ENCODE measurements around the gene DUOX1. TPM values are rescaled to one million over a fixed set of nuclear protein-coding genes. Genes with fewer than 3 reads are reported as not detected.
A peak's percentile ranks its signal among the peaks of the same experiment; 100 is the strongest.

Gene DUOX1
- polyA plus RNA-seq, 1 donor (not counting 4 experiments of a cell fraction or from before 2014, with no cell fraction given), result 16.3 TPM

DNA sequence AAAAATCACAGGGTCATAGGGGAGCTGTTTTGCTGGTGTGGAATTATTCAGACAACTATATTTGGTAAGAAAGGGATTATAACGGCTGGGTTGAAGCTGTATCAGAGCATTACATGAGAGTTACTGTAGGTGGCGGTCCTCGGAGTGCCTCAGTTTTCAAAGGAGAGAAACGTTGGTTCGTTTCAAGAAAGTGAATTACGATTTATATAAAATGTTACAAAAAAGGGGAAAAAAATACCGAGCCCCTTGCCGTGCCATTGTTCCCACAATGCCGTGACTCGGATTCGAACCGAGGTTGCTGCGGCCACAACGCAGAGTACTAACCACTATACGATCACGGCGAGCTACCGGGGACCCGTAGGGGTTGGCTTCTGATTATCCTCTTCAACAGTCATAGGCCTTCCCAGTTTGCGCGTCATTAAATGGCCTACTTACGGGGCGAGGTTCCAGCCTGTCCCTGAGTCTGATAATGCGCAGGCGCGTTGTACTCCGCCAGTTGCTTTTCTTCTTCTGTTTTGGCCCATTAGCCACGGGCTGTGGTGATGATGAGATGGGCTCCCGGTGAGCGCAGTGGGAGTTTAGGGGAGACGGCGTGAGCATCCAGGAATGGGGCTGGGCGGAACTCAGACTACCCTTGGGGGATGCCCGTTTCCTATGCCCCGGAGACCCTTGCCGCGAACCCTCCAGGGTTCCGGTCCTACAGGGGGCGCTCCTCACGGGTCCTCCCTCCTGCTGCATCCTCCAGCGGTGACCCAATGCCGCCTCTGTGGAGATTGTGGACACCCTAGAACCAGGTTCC is 68.7 kb downstream of the DUOX1 start:
- H3K27me3 ChIP-seq (ENCODE audit: control insufficient read depth, extremely low read depth, insufficient read depth, low read length), result no peaks in the 10 kb centered on the region
- peak; percentile 69 for FAIRE-seq
- H3K4me2 ChIP-seq (ENCODE audit: control insufficient read depth, extremely low read depth, insufficient read depth, low read depth, low read length), result peak overlapping the region; percentile 98
- H4K20me1 ChIP-seq (ENCODE audit: control insufficient read depth, extremely low read depth, insufficient read depth, low read length), result no peaks in the 10 kb centered on the region
- peak overlapping the region; percentile 75 for H3K9ac ChIP-seq (ENCODE audit: control insufficient read depth, extremely low read depth, insufficient read depth, low read length)
- no peaks in the 10 kb centered on the region for H3K9me3 ChIP-seq (ENCODE audit: control insufficient read depth, low read depth, low read length)
- no peaks in the 10 kb centered on the region for H3K79me2 ChIP-seq (ENCODE audit: control insufficient read depth, insufficient read depth, low read length)
- H3K27ac ChIP-seq (ENCODE audit: control insufficient read depth, insufficient read depth, low read length), result peak overlapping the region; percentile 75
- H2AFZ ChIP-seq (ENCODE audit: control insufficient read depth, low read length), result peak overlapping the region; percentile 99
- dilution Hi-C loops (cut with MboI; ENCODE audit: extremely low pct_ligation_motif_present, low sequenced_read_pairs), result no loop called here
- H3K9me1 ChIP-seq (ENCODE audit: control insufficient read depth, extremely low read depth, insufficient read depth, low read length), result no peaks in the 10 kb centered on the region
- no peaks in the 10 kb centered on the region for H3K36me3 ChIP-seq (ENCODE audit: control insufficient read depth in 2 of 2, extremely low read depth in 1 of 2, insufficient read depth in 2 of 2, low read length in 2 of 2)
- DNase-seq (ENCODE audit: low read depth, low spot score), result peak; percentile 94
- peak overlapping the region; percentile 69 to 90 (median 88) for H3K4me3 ChIP-seq (ENCODE audit: control insufficient read depth in 2 of 3, extremely low read depth in 1 of 3, insufficient read depth in 2 of 3, low read depth in 1 of 3, low read length in 3 of 3)
- H3K4me1 ChIP-seq (ENCODE audit: control insufficient read depth, extremely low read depth, insufficient read depth, low read length), result peaks cover 8% of the 10 kb centered on the region
- no peak for TF ChIP-seq EZH2 (IDR thresholded peaks at IDR 0.05; ENCODE audit: low read length)
- TF ChIP-seq, protein P1, sequence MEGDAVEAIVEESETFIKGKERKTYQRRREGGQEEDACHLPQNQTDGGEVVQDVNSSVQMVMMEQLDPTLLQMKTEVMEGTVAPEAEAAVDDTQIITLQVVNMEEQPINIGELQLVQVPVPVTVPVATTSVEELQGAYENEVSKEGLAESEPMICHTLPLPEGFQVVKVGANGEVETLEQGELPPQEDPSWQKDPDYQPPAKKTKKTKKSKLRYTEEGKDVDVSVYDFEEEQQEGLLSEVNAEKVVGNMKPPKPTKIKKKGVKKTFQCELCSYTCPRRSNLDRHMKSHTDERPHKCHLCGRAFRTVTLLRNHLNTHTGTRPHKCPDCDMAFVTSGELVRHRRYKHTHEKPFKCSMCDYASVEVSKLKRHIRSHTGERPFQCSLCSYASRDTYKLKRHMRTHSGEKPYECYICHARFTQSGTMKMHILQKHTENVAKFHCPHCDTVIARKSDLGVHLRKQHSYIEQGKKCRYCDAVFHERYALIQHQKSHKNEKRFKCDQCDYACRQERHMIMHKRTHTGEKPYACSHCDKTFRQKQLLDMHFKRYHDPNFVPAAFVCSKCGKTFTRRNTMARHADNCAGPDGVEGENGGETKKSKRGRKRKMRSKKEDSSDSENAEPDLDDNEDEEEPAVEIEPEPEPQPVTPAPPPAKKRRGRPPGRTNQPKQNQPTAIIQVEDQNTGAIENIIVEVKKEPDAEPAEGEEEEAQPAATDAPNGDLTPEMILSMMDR (optimal IDR thresholded peaks at IDR 0.05 in 1 of 3, IDR thresholded peaks at IDR 0.05 in 1 of 3, conservative IDR thresholded peaks at IDR 0.05 in 1 of 3; ENCODE audit: extremely low read depth in 1 of 3, insufficient read depth in 2 of 3, low read length in 3 of 3), result peak; percentile 79 to 91 (median 85)

DNA sequence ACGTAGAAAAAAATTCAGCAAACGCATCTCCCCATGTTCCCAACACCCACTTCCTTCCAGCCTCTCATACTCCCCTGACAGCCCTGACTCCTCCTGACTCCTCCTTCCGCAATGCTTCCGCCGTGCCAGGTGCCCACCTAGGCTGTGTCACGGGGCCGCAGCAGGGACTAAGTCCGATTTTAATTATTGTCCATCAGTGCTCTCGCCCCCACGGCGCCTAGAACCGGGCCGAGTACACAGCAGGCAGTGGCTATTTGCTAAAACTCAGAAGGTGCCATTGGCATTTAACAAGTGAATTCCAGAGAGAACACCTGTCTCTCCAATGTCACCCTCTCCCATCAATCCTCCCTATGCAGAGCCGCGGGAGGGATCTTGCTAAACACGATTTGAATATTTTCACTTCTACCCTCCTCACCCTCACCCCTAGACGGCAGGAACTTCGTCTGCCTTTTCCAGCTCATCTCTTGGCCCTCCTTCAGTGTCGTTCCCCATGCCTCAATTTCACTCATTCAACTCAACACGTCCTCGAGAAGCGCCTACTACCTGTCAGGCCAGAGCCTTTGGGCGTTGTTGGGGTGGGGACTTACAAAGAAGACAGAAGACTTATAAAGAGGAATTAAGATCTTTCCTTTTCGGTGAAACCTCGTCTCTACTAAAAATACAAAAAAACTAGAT is 69.5 kb downstream of the DUOX1 start:
- Histone ChIP-seq H3K9ac (ENCODE audit: control insufficient read depth, extremely low read depth, insufficient read depth, low read length) (peak overlapping the region; percentile 75), H3K27ac (ENCODE audit: control insufficient read depth, insufficient read depth, low read length) (peak overlapping the region; percentile 64), H3K4me2 (ENCODE audit: control insufficient read depth, extremely low read depth, insufficient read depth, low read depth, low read length) (peak overlapping the region; percentile 98), H2AFZ (ENCODE audit: control insufficient read depth, low read length) (peak overlapping the region; percentile 99), H3K4me3 (ENCODE audit: control insufficient read depth in 2 of 3, extremely low read depth in 1 of 3, insufficient read depth in 2 of 3, low read depth in 1 of 3, low read length in 3 of 3) (peak overlapping the region; percentile 69 to 90 (median 88)), H3K79me2 (ENCODE audit: control insufficient read depth, insufficient read depth, low read length) (no peaks in the 10 kb centered on the region), H3K4me1 (ENCODE audit: control insufficient read depth, extremely low read depth, insufficient read depth, low read length) (peaks cover 8% of the 10 kb centered on the region), H3K9me3 (ENCODE audit: control insufficient read depth, low read depth, low read length) (no peaks in the 10 kb centered on the region), H3K9me1 (ENCODE audit: control insufficient read depth, extremely low read depth, insufficient read depth, low read length) (no peaks in the 10 kb centered on the region), H4K20me1 (ENCODE audit: control insufficient read depth, extremely low read depth, insufficient read depth, low read length) (no peaks in the 10 kb centered on the region), H3K36me3 (ENCODE audit: control insufficient read depth in 2 of 2, extremely low read depth in 1 of 2, insufficient read depth in 2 of 2, low read length in 2 of 2) (no peaks in the 10 kb centered on the region), H3K27me3 (ENCODE audit: control insufficient read depth, extremely low read depth, insufficient read depth, low read length) (no peaks in the 10 kb centered on the region)
- DNase-seq (ENCODE audit: low read depth, low spot score) (no peak), FAIRE-seq (no peak)
- dilution Hi-C loops (cut with MboI; ENCODE audit: extremely low pct_ligation_motif_present, low sequenced_read_pairs), result no loop called here
- no peak for TF ChIP-seq EZH2 (IDR thresholded peaks at IDR 0.05; ENCODE audit: low read length)
- TF ChIP-seq, protein P1 (optimal IDR thresholded peaks at IDR 0.05 in 1 of 3, IDR thresholded peaks at IDR 0.05 in 1 of 3, conservative IDR thresholded peaks at IDR 0.05 in 1 of 3; ENCODE audit: extremely low read depth in 1 of 3, insufficient read depth in 2 of 3, low read length in 3 of 3), result no peak

Measured in keratinocyte (primary cell).